H1 (cell line): Measurements from ENCODE around the gene LINC00632. TPM values are rescaled to one million over a fixed set of nuclear protein-coding genes. Genes with fewer than 3 reads are reported as not detected.

Experiments
- CTCF ChIA-PET: fragments of 300-600 bp; sonication (Branson Sonifier 250); formaldehyde crosslinking; loops from one replicate; lab custom pipeline; 2021; ENCODE audit not compliant: partially characterized antibody; lab: Charles Lee
- POLR2A ChIA-PET: fragments of 300-600 bp; sonication (Branson Sonifier 250); formaldehyde crosslinking; loops from one replicate; lab custom pipeline; 2021; ENCODE audit warnings: inconsistent platforms; ENCODE audit not compliant: partially characterized antibody; lab: Charles Lee
- DNase-seq, 2 experiments: peaks; one replicate each; pipeline versions ENCODE4 v3.0.0 to v3.0.0-alpha.2; 2010 to 2022; ENCODE audit warnings: low spot score in 2 of 2, low read depth in 1 of 2, mixed read lengths in 1 of 2
- FAIRE-seq: peaks from 2 replicates; lab custom pipeline; 2011; peaks lifted over from hg19 to GRCh38; lab: Jason Lieb, UNC
- H2AFZ ChIP-seq: 2 replicates; pipeline ENCODE4 v1.8.1; 2012; ENCODE audit warnings: low read length, inconsistent platforms
- H2AK5ac ChIP-seq: 2 replicates; pipeline ENCODE4 v1.6.1; 2013; ENCODE audit warnings: low read depth, low read length
- H2BK120ac ChIP-seq: replicated peaks from 2 replicates; pipeline ENCODE3; 2013; ENCODE audit warnings: low read depth, low read length, inconsistent platforms
- H2BK12ac ChIP-seq: 2 replicates; pipeline ENCODE4 v1.6.1; 2013; ENCODE audit warnings: low read depth, low read length
- H2BK15ac ChIP-seq: 2 replicates; pipeline ENCODE4 v1.6.1; 2013; ENCODE audit warnings: low read length
- H2BK20ac ChIP-seq: 2 replicates; pipeline ENCODE4 v1.6.1; 2013; ENCODE audit warnings: low read length
- H2BK5ac ChIP-seq: 2 replicates; pipeline ENCODE4 v1.6.1; 2013; ENCODE audit warnings: low read depth, low read length
- H3K14ac ChIP-seq: 2 replicates; pipeline ENCODE4 v1.6.1; 2013; ENCODE audit warnings: inconsistent platforms; ENCODE audit not compliant: insufficient read length
- H3K18ac ChIP-seq: 2 replicates; pipeline ENCODE4 v1.6.1; 2013; ENCODE audit warnings: low read length; ENCODE audit errors: extremely low read depth
- H3K23ac ChIP-seq: 2 replicates; pipeline ENCODE4 v1.6.1; 2013; ENCODE audit warnings: inconsistent platforms; ENCODE audit not compliant: insufficient read length
- H3K23me2 ChIP-seq: 2 replicates; pipeline ENCODE4 v1.6.1; 2013; ENCODE audit warnings: low read depth, low read length
- H3K27ac ChIP-seq: 2 replicates; pipeline ENCODE4 v1.6.1; 2011; ENCODE audit warnings: low read depth, low read length, inconsistent platforms
- H3K27me3 ChIP-seq, 4 experiments: replicated peaks in 1 of 4; 1 replicate in 1 of 4; 2 replicates in 3 of 4; pipeline versions ENCODE4 v1.6.1 to v1.8.1; 2011 to 2013; ENCODE audit warnings: low read length in 3 of 4, mild to moderate bottlenecking in 3 of 4, inconsistent platforms in 2 of 4, mixed read lengths in 2 of 4, moderate library complexity in 1 of 4; ENCODE audit not compliant: control insufficient read depth in 3 of 4, insufficient read depth in 3 of 4; ENCODE audit errors: extremely low read depth in 1 of 4
- H3K36me3 ChIP-seq, 4 experiments: 2 replicates each; pipeline versions ENCODE4 v1.6.1 to v1.8.1; 2011 to 2013; ENCODE audit warnings: mild to moderate bottlenecking in 4 of 4, low read length in 3 of 4, moderate library complexity in 2 of 4, control low read depth in 1 of 4, inconsistent platforms in 1 of 4; ENCODE audit not compliant: insufficient read depth in 4 of 4, control insufficient read depth in 2 of 4
- H3K4ac ChIP-seq: replicated peaks from 2 replicates; pipeline ENCODE3; 2013; ENCODE audit warnings: low read length, low read depth, mixed read lengths, inconsistent platforms; ENCODE audit not compliant: insufficient read length
- H3K4me1 ChIP-seq, 4 experiments: replicated peaks in 1 of 4; 1 replicate in 1 of 4; 2 replicates in 3 of 4; pipeline versions ENCODE4 v1.6.1 to v1.8.1; 2011 to 2013; ENCODE audit warnings: low read length in 3 of 4, inconsistent platforms in 2 of 4, mixed read lengths in 1 of 4; ENCODE audit not compliant: insufficient read depth in 4 of 4, control insufficient read depth in 3 of 4
- H3K4me2 ChIP-seq, 2 experiments: 2 replicates each; pipeline versions ENCODE4 v1.6.1 to v1.8.1; 2011 to 2013; ENCODE audit warnings: low read depth in 2 of 2, low read length in 2 of 2, control low read depth in 1 of 2, inconsistent platforms in 1 of 2, mild to moderate bottlenecking in 1 of 2; ENCODE audit not compliant: insufficient read depth in 1 of 2
- H3K4me3 ChIP-seq, 4 experiments: fragments of 200-600, 300-600 bp in 1 of 4; sonication (generic), shearing (Covaris generic), sonication (Bioruptor Twin) in 1 of 4; 2 replicates each; pipeline versions ENCODE4 v1.5.1 to v1.8.1; 2011 to 2016; ENCODE audit warnings: low read length in 4 of 4, low read depth in 3 of 4, control low read depth in 2 of 4, inconsistent platforms in 2 of 4, mild to moderate bottlenecking in 2 of 4, mixed read lengths in 1 of 4, moderate library complexity in 1 of 4; ENCODE audit not compliant: insufficient read depth in 2 of 4; ENCODE audit errors: extremely low read depth in 1 of 4
- H3K56ac ChIP-seq: replicated peaks from 2 replicates; pipeline ENCODE3; 2013; ENCODE audit warnings: low read depth, mild to moderate bottlenecking, mixed read lengths, low read length, inconsistent platforms; ENCODE audit not compliant: insufficient read length
- H3K79me1 ChIP-seq: 2 replicates; pipeline ENCODE4 v1.6.1; 2013; ENCODE audit warnings: low read depth, low read length, control low read depth
- H3K79me2 ChIP-seq, 2 experiments: 2 replicates each; pipeline versions ENCODE4 v1.6.1 to v1.8.1; 2012 to 2013; ENCODE audit warnings: low read length in 2 of 2, mild to moderate bottlenecking in 2 of 2, inconsistent platforms in 1 of 2; ENCODE audit not compliant: insufficient read depth in 2 of 2, control insufficient read depth in 1 of 2
- H3K9ac ChIP-seq, 4 experiments: replicated peaks in 1 of 4; 1 replicate in 1 of 4; 2 replicates in 3 of 4; pipeline versions ENCODE4 v1.6.1 to v1.8.1; 2011 to 2013; ENCODE audit warnings: low read depth in 3 of 4, low read length in 3 of 4, control low read depth in 2 of 4, mild to moderate bottlenecking in 2 of 4, moderate library complexity in 2 of 4, inconsistent platforms in 1 of 4; ENCODE audit errors: extremely low read depth in 1 of 4
- H3K9me3 ChIP-seq, 2 experiments: 2 replicates each; pipeline versions ENCODE4 v1.6.1 to v1.8.1; 2012 to 2013; ENCODE audit warnings: mild to moderate bottlenecking in 2 of 2, moderate library complexity in 2 of 2, control low read depth in 1 of 2, inconsistent platforms in 1 of 2, low read depth in 1 of 2, low read length in 1 of 2, mixed read lengths in 1 of 2; ENCODE audit not compliant: insufficient read depth in 2 of 2
- H4K20me1 ChIP-seq, 2 experiments: replicated peaks in 1 of 2; 2 replicates each; pipeline versions ENCODE3 to v1.8.1; 2011 to 2013; ENCODE audit warnings: inconsistent platforms in 2 of 2, low read length in 2 of 2, mild to moderate bottlenecking in 1 of 2; ENCODE audit not compliant: insufficient read depth in 2 of 2, control insufficient read depth in 1 of 2
- H4K5ac ChIP-seq: 2 replicates; pipeline ENCODE4 v1.6.1; 2013; ENCODE audit warnings: low read length, low read depth, mixed read lengths, inconsistent platforms; ENCODE audit not compliant: insufficient read length
- H4K8ac ChIP-seq: 2 replicates; pipeline ENCODE4 v1.8.0; 2013; ENCODE audit warnings: mild to moderate bottlenecking, moderate library complexity, low read length, inconsistent platforms; ENCODE audit not compliant: insufficient read depth; ENCODE audit errors: extremely low read depth
- H4K91ac ChIP-seq: replicated peaks from 2 replicates; pipeline ENCODE3; 2013; ENCODE audit warnings: low read length, mixed read lengths, inconsistent platforms; ENCODE audit not compliant: insufficient read length
- ASH2L ChIP-seq: fragments of 200-600, 300-600 bp; sonication (generic); IDR thresholded peaks from one replicate; pipeline ENCODE4 v1.7.1; 2017; ENCODE audit warnings: low read length
- BACH1 ChIP-seq: IDR thresholded peaks from 2 replicates; pipeline ENCODE4 v1.6.1; 2012; ENCODE audit warnings: low read length, improper control_type of control experiment
- CHD2 ChIP-seq: IDR thresholded peaks from 2 replicates; pipeline ENCODE4 v1.6.1; 2012; ENCODE audit warnings: low read length, improper control_type of control experiment
- EP300 ChIP-seq, 2 experiments: IDR thresholded peaks; 1 replicate in 1 of 2; 2 replicates in 1 of 2; pipeline ENCODE4 v1.6.1; 2011 to 2012; ENCODE audit warnings: low read depth in 2 of 2, low read length in 2 of 2, mild to moderate bottlenecking in 2 of 2, borderline replicate concordance in 1 of 2, inconsistent platforms in 1 of 2, moderate library complexity in 1 of 2
- GTF2F1 ChIP-seq: IDR thresholded peaks from 2 replicates; pipeline ENCODE4 v1.6.1; 2012; ENCODE audit warnings: low read depth, low read length, improper control_type of control experiment, borderline replicate concordance
- HDAC2 ChIP-seq, 2 experiments: fragments of 300-600 bp in 1 of 2; sonication (generic) in 1 of 2; IDR thresholded peaks; 2 replicates each; pipeline ENCODE4 v1.6.1; 2011 to 2012; ENCODE audit warnings: low read depth in 2 of 2, low read length in 2 of 2, mild to moderate bottlenecking in 2 of 2, moderate library complexity in 2 of 2, borderline replicate concordance in 1 of 2, inconsistent platforms in 1 of 2
- HDAC6 ChIP-seq: IDR thresholded peaks from one replicate; pipeline ENCODE4 v1.7.1; 2012; ENCODE audit warnings: low read depth, mild to moderate bottlenecking, inconsistent platforms, low read length, moderate library complexity
- KDM1A ChIP-seq: fragments of 200-600, 300-600 bp; sonication (generic); IDR thresholded peaks from 2 replicates; pipeline ENCODE4 v1.7.1; 2016; ENCODE audit warnings: mild to moderate bottlenecking, low read length, borderline replicate concordance
- KDM5A ChIP-seq: fragments of 200-600 bp; IDR thresholded peaks from 2 replicates; pipeline ENCODE4 v1.7.1; 2012; ENCODE audit warnings: mild to moderate bottlenecking, low read length, inconsistent platforms, mixed read lengths
- MAX ChIP-seq: IDR thresholded peaks from 2 replicates; pipeline ENCODE4 v1.6.1; 2012; ENCODE audit warnings: inconsistent platforms
- POLR2A ChIP-seq, 2 experiments: IDR thresholded peaks; 1 replicate in 1 of 2; 2 replicates in 1 of 2; pipeline ENCODE4 v1.6.1; 2011; ENCODE audit warnings: low read depth in 2 of 2, low read length in 2 of 2, mild to moderate bottlenecking in 2 of 2; ENCODE audit errors: control extremely low read depth in 1 of 2
- SP2 ChIP-seq: IDR thresholded peaks from 2 replicates; pipeline ENCODE4 v1.6.1; 2012; ENCODE audit warnings: mild to moderate bottlenecking, low read length, inconsistent platforms
- WGBS, 2 experiments: shearing (Covaris generic) in 1 of 2; methylation state at CpG; one replicate each; pipeline versions ENCODE4 v1.1.6 to v1.1.7; 2013 to 2015; ENCODE audit warnings: low lambda C conversion rate in 2 of 2, mixed read lengths in 2 of 2, inconsistent platforms in 1 of 2, low coverage in 1 of 2, missing lambda C conversion rate in 1 of 2; ENCODE audit not compliant: insufficient replicate concordance in 2 of 2, insufficient coverage in 1 of 2, insufficient read length in 1 of 2; ENCODE audit errors: extremely low coverage in 1 of 2, missing lambda C conversion rate in 1 of 2; 5-methylcytosine and 5-hydroxymethylcytosine counted together
- polyA plus RNA-seq, 7 experiments: library from polyadenylated mRNA; depleted of rRNA in 3 of 7; stranded (reverse) in 5 of 7; unstranded in 2 of 7; fragments of >200 nt in 5 of 7; fragments of 200-250 nt in 2 of 7; gene quantifications; 1 replicate in 5 of 7; 2 replicates in 1 of 7; 4 replicates in 1 of 7; pipeline versions ENCODE4 v1.2.1 to v1.2.3, GENCODE V29; 2011 to 2013; ENCODE audit warnings: missing spikeins in 2 of 7, mixed read lengths in 2 of 7
- total RNA-seq: library from RNA; stranded (reverse); fragmentation: NEBNext Ultra II Directional; extraction: Animal tissue kit (Norgen Biotek cat#: 25700); gene quantifications from 2 replicates; pipeline ENCODE4 v1.2.1, GENCODE V29; 2021

The LINC00632 gene
- total and polyA plus RNA-seq, 2 of the 8 experiments (the other 6 are each of a cell fraction or from before 2014, with no cell fraction given) = 24.5 to 85.1 TPM

GRCh38 chrX:140767646-140768045 is 58.1 kb downstream of the LINC00632 start:
- no peak overlapping the region for H3K23ac ChIP-seq
- no peak overlapping the region for H2BK15ac ChIP-seq
- H4K20me1 ChIP-seq = no peaks in the 10 kb centered on the region
- H4K8ac ChIP-seq = no peak overlapping the region
- no peaks in the 10 kb centered on the region; a peak in 2 of 4 replicates for H3K79me2 ChIP-seq
- H4K5ac ChIP-seq = no peak overlapping the region
- H3K4me3 ChIP-seq = no peak overlapping the region
- no peak overlapping the region for H2BK20ac ChIP-seq
- 97% methylated on average over 3 of the region's 3 CpGs; no CpG with 5 or more reads in 1 of the 2 experiments for WGBS, 2 experiments
- H2AK5ac ChIP-seq = no peak overlapping the region
- peaks cover 0 to 2% (median 0%) of the 10 kb centered on the region in 4 experiments; a peak in 1 of 7 replicates for H3K4me1 ChIP-seq
- H3K4ac ChIP-seq = no peak overlapping the region
- DNase-seq = no peak
- POLR2A ChIA-PET = no interaction called here
- H4K91ac ChIP-seq = no peak overlapping the region
- no peaks in the 10 kb centered on the region; the same call in 1 of the 2 replicates for H3K23me2 ChIP-seq
- H3K56ac ChIP-seq = no peak overlapping the region
- H3K18ac ChIP-seq = no peak overlapping the region
- FAIRE-seq = no peak
- H3K36me3 ChIP-seq = peaks cover 0 to 4% (median 0%) of the 10 kb centered on the region in 4 experiments; a peak in 1 of 8 replicates
- no peak overlapping the region for H3K27ac ChIP-seq
- H3K79me1 ChIP-seq = no peaks in the 10 kb centered on the region
- CTCF ChIA-PET = interaction anchor here (1.1 to 3.3 kb wide), 2 partner anchors 11 to 511 kb away, joined by 3 to 17 read pairs; no protein-coding TSS in a partner anchor
- no peaks in the 10 kb centered on the region for H3K9me3 ChIP-seq
- H2BK120ac ChIP-seq = no peak overlapping the region
- peaks cover 0 to 9% (median 2%) of the 10 kb centered on the region in 4 experiments; a peak in 3 of 7 replicates for H3K27me3 ChIP-seq
- no peak overlapping the region for H2AFZ ChIP-seq
- H3K4me2 ChIP-seq = no peak overlapping the region; a peak in 1 of 4 replicates
- no peak overlapping the region for H2BK12ac ChIP-seq
- H3K14ac ChIP-seq = no peak overlapping the region
- H3K9ac ChIP-seq = no peak overlapping the region
- no peak overlapping the region for H2BK5ac ChIP-seq
- TF ChIP-seq EP300 (IDR thresholded peaks at IDR 0.05; ENCODE audit: borderline replicate concordance in 1 of 2, low read depth in 2 of 2, low read length in 2 of 2) (no peak), HDAC2 (IDR thresholded peaks at IDR 0.05; ENCODE audit: borderline replicate concordance in 1 of 2, low read depth in 2 of 2, low read length in 2 of 2) (no peak), ASH2L (no peak), BACH1 (no peak), SP2 (no peak), HDAC6 (no peak), KDM5A (no peak), CHD2 (no peak), GTF2F1 (no peak), KDM1A (no peak), MAX (no peak), POLR2A (IDR thresholded peaks at IDR 0.05; ENCODE audit: control extremely low read depth in 1 of 2, low read depth in 2 of 2, low read length in 2 of 2) (no peak)
